ENCODE results near the gene CHAF1A. TPM values are rescaled to one million over a fixed set of nuclear protein-coding genes. Genes with fewer than 3 reads are reported as not detected.

The CHAF1A gene
- total and polyA plus RNA-seq, 12 donors = 4.2 to 8.7 (median 5.8) TPM

GRCh38 chr19:4455719-4456475 lies 53.5 kb downstream of the CHAF1A start:
- H3K27ac ChIP-seq = peak overlapping the region in 9 of 10 donors; percentile 52 to 96 (median 93)
- peaks cover 7 to 43% (median 25%) of the 10 kb centered on the region in 9 donors for H3K4me1 ChIP-seq
- TF ChIP-seq, protein P1, sequence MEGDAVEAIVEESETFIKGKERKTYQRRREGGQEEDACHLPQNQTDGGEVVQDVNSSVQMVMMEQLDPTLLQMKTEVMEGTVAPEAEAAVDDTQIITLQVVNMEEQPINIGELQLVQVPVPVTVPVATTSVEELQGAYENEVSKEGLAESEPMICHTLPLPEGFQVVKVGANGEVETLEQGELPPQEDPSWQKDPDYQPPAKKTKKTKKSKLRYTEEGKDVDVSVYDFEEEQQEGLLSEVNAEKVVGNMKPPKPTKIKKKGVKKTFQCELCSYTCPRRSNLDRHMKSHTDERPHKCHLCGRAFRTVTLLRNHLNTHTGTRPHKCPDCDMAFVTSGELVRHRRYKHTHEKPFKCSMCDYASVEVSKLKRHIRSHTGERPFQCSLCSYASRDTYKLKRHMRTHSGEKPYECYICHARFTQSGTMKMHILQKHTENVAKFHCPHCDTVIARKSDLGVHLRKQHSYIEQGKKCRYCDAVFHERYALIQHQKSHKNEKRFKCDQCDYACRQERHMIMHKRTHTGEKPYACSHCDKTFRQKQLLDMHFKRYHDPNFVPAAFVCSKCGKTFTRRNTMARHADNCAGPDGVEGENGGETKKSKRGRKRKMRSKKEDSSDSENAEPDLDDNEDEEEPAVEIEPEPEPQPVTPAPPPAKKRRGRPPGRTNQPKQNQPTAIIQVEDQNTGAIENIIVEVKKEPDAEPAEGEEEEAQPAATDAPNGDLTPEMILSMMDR (IDR thresholded peaks at IDR 0.05) = peak in 2 of 9 donors; percentile 11 to 28
- peak overlapping the region in 9 of 10 donors; percentile 58 to 88 (median 77) for H3K4me3 ChIP-seq
- ATAC-seq (peak in 6 of 8 donors; percentile 32 to 65 (median 47)), DNase-seq (peak; percentile 61 to 75)
- 37 to 41% methylated on average over 15 of the region's 15 CpGs for WGBS, 2 donors
- intact Hi-C loops (cut with DNase I) = loop anchor here in 2 of 10 donors (5.0 kb wide), 1 partner anchor 54 kb away; the partner anchor contains the start of genes CHAF1A (in 2 of the 2) and SH3GL1 (in 2 of the 2)
- no peaks in the 10 kb centered on the region for H3K27me3 ChIP-seq
- peaks cover 3 to 40% (median 28%) of the 10 kb centered on the region in 9 donors for H3K36me3 ChIP-seq
- no peaks in the 10 kb centered on the region for H3K9me3 ChIP-seq

DNA sequence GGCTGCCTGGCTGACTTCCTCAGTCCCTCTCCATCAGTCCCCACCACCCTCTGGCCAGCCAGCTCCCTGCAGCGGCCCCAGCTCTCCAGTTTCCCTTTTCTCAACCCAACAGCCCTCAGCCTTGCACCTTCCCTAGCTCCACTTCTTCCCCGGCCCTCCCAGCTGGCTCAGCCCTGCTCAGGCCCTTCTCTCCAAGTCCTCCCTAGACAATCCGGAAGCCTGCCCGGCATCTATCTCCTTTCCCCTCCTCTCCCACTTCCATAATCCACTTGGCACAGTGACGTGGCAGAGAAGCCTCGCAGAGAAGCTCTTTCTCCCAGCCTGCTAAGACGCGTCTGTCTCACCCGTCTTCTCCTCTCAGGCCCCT lies 54.0 kb downstream of the CHAF1A start:
- H3K4me3 ChIP-seq = peak overlapping the region; percentile 51 to 88 (median 76)
- H3K27me3 ChIP-seq = no peaks in the 10 kb centered on the region
- peak overlapping the region in 9 of 10 donors; percentile 57 to 96 (median 93) for H3K27ac ChIP-seq
- TF ChIP-seq, protein P1 (IDR thresholded peaks at IDR 0.05) = no peak
- H3K36me3 ChIP-seq = peaks cover 3 to 35% (median 22%) of the 10 kb centered on the region in 9 donors
- intact Hi-C loops (cut with DNase I) = loop anchor here in 2 of 10 donors (5.0 kb wide), 1 partner anchor 54 kb away; the partner anchor contains the start of genes CHAF1A (in 2 of the 2) and SH3GL1 (in 2 of the 2)
- DNase-seq = no peak
- ATAC-seq = peak; percentile 5 to 40 (median 10)
- no peaks in the 10 kb centered on the region for H3K9me3 ChIP-seq
- H3K4me1 ChIP-seq = peaks cover 7 to 43% (median 25%) of the 10 kb centered on the region in 9 donors
- 5 to 7% methylated on average over 9 of the region's 9 CpGs for WGBS, 2 donors

DNA sequence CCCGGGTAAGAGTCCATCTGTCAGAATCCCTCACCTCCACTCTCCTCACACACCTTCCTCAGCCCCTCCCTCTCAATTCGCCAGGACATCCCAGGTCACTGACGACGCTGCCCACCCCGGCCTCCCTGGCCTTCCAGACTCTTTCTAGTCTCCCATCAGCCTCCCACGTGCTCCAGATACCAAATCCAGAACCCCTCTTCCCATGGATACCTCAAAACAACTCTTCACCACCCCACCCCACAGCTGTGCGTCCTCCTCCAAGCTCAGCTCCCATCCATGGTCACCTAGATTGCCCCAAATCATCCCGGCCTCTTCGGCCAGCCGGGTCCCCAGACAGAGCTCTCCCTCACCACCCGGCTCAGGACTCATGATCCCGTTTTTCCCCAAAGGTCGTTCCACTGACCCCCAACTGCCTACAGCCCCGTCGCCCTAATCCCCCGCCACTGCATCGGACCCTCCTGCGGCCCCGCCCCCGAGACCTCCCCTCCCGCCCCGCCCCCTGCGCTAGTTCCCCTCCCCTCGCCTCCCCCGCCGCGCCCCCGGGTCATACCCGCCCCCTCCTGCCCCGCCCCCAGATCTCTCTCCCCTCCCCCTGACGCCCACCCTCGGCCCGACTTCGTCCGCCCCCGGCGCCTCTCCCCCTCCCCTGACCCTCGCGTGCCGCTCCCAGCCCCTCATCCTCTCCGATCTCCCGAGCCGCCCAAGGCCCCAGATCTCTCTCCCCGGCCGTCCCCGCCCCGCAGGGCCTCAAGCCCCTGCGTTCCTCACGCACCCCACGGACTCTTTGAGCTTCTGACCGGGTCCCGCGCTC lies 54.6 kb downstream of the CHAF1A start:
- ATAC-seq (peak; percentile 17 to 62 (median 30)), DNase-seq (peak; percentile 49 to 51)
- Histone ChIP-seq H3K9me3 (no peaks in the 10 kb centered on the region), H3K27me3 (no peaks in the 10 kb centered on the region), H3K36me3 (peaks cover 3 to 29% (median 22%) of the 10 kb centered on the region in 9 donors), H3K4me1 (peaks cover 7 to 43% (median 25%) of the 10 kb centered on the region in 9 donors), H3K27ac (peak overlapping the region; percentile 66 to 96 (median 91)), H3K4me3 (peak overlapping the region; percentile 51 to 88 (median 76))
- TF ChIP-seq, protein P1 (IDR thresholded peaks at IDR 0.05) = no peak
- 1% methylated on average over 36 to 50 of the region's 53 CpGs for WGBS, 2 donors
- intact Hi-C loops (cut with DNase I) = loop anchor here in 3 of 10 donors (1.0 to 5.0 kb wide), 2 partner anchors 14 to 55 kb away; partner anchors contain the start of genes CHAF1A (in 2 of the 3) and SH3GL1 (in 2 of the 3)

Measured in heart right ventricle (tissue), 16 donors.